HG03025 (cell line): Measurements from ENCODE around the gene PKD1.

Experiments used
- ATAC-seq: cut with Tn5 transposase; IDR thresholded peaks from one replicate; pipeline ENCODE4 v1.9.1; 2021; ENCODE audit warnings: mild to moderate bottlenecking, moderate library complexity; ENCODE audit not compliant: unreplicated experiment, low FRiP score

PKD1 gene

DNA sequence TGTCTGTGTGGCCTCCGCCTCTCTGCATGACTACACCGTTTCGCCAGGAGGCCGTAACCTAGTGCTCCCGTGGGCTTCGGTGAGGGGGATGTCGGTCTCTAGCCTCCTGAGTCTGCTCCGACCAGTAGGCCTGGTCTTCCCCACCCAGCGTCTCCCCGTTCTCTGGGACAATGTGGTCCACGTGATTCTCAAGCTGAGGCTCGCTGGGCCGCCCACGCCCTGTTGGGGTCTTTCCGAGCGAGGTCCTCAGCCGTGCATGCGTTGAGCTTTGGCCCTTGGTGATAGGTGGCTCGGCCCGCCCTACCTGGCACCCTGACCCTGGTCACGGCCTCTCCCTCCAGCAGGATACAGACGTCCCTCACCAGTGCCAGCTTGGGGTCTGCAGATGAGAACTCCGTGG lies 57.0 kb downstream of the PKD1 start:
- no peak for ATAC-seq

DNA sequence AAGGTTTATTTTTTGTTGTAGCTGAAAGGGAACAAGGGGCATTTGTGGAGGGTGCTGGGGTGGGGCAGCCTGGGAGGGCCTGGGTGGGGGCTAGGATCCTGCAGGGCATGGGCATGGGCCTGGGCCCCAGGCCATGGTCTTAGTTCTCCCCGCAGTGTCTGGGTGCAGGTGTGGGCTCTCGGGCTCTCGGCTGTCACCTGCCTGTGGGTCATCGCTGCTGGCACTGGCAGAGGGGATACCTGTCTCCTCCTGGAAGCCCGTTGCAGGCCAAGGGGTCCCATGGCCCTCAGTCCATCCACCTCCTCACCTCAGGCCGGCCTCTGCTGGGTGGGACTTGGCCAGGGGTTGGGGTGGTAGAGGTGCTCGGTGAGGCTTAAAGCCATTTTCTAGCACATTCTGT lies 57.6 kb downstream of the PKD1 start:
- no peak for ATAC-seq

DNA sequence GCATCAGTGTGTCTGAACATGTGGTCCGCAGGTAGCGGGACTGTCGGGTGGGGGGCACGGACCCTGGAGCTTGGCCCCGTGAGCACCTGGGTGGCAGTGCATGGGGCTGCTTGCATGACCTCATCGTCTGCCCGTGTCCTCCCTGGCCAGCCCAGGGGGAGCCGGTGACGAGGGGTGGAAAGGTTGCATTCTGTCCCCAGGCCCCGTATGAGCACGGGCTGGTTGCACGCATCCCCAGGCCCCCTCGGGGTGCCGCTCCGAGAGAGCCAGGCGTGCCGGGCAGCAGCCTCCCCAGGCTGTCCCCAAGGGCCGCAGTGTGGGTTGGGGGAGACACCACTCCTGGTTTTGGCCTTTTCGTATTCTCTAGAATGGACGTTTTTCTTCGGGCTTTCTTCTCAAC lies 58.0 kb downstream of the PKD1 start:
- no peak for ATAC-seq

DNA sequence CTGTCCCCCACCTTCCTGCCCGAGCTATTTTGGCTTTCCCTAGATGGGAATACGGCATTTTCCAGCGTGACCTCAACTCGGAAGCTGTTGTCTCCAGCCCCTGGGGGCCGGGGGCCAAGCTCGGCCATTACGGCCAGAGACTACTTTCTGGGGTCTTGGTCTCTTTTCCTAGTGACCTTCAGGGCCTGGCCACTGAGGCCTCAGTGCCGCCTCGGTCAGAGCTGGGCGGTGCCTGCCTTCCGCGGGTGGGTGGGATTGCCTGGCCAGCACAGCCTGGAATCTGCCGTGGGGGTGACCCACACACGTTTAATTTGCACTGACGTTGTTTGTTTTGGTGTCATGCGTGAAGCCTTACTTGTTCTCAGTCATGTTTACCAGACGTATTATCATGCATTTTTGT lies 58.7 kb downstream of the PKD1 start:
- ATAC-seq = no peak

DNA sequence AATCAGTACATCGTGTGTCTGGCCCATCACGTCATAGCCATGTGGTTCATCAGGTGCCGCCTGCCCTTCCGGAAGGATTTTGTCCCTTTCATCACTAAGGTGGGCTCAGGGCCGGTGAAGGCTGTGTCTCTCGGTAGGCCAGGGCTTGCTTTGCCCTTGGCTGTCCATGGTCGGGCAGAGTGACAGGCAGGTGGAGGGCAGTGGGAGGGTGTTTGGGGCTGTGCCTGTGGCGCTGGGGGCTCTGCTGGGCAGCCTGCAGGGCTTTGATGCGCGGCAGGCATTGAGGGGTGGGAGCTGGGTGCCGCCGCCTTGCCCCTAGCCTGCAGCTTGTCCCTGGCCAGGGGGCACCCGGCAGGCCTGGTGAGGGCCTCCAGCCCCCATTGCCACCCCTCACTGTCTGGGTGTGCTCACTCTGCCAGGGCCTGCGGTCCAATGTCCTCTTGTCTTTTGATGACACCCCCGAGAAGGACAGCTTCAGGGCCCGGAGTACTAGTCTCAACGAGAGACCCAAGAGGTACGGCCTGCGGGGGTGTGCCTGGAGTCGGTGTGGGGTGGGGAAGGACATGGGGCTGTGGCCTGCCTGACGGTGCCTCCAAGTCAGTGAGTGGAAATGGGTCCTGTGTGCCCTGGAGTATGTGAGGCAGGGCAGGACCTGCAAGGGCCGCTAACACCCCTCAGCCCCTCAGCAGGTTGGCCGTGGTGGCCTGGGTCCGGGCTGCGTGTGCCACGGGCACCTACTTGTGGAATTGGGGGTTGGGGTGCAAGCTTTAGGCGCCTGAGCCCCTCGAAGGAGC lies 59.4 kb downstream of the PKD1 start:
- no peak for ATAC-seq

DNA sequence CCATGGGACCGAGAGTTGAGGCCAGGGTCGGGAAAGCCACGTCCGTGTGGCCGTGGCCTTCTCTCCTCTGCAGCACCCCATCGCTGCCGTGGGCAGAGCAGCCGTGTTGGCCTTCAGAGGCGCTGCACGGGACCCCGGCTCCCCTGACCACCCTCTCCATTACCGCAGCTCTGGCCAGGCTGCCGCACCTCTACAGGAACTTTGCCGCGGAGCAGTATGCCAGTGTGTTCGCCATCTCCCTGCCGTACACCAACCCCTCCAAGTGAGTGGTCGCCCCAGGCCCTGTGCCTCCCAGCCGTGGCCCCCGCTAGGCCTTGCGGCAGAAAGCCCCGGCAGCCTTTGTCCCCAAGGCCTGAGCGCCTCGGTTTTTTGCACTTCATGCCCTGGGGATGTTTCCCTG lies 60.1 kb downstream of the PKD1 start:
- no peak for ATAC-seq

DNA sequence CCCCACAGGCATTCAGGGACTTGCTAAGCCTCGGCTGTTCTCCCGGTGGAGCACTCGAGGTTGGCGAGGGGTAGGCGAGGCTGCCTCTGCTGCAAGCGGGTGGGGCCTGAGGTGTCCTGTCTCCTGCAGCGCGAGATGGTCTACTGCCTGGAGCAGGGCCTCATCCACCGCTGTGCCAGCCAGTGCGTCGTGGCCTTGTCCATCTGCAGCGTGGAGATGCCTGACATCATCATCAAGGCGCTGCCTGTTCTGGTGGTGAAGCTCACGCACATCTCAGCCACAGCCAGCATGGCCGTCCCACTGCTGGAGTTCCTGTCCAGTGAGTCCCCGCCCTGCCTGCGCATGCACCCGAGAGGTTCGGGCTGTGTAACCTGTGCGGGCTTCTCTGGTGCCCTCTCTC lies 61.6 kb downstream of the PKD1 start:
- no peak for ATAC-seq

DNA sequence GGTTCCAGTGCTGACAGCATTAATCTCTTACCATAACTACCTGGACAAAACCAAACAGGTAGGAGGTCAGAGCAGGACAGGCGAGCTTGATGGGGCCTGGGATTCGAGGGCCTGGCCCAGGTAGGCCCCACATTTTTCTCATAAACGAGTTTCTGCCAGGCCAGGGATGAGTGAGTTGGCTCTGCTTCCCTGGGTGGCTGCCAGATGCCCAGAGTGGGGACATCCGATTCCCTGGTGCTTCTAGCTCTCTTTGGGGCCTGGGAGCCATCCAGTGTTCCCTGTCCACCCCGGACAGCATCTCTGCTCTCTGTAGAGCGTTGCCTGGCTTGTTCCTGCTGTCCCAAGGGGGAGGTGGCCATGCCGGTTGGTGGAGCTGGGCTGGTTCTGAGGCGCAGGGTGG lies 62.8 kb downstream of the PKD1 start:
- ATAC-seq = no peak

DNA sequence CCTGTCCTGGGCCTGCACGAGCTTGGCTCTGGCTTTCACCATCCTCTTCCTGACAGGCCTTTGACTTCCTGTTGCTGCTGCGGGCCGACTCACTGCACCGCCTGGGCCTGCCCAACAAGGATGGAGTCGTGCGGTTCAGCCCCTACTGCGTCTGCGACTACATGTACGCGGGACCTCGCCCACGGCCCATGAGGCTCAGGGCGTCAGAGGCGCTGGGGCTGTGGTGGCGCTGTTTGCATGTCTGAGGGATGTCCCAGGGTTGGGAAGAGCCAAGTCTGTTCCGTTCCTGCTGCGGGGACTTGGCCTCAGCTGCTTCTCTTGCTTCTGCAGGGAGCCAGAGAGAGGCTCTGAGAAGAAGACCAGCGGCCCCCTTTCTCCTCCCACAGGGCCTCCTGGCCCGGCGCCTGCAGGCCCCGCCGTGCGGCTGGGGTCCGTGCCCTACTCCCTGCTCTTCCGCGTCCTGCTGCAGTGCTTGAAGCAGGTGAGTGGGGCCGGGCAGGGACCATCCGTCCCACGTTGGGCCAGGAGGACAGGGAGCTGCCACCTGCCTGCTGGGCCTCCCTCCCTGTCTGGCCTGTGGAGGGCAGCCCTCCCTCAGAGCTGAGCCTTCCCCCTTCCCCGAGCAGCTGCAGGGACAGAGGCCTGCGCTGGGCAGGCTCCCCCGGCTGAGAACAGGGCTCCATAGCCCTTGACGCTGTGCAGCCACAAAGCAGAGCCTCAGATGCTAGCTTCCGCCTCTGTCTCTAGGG lies 64.1 kb downstream of the PKD1 start:
- no peak for ATAC-seq

DNA sequence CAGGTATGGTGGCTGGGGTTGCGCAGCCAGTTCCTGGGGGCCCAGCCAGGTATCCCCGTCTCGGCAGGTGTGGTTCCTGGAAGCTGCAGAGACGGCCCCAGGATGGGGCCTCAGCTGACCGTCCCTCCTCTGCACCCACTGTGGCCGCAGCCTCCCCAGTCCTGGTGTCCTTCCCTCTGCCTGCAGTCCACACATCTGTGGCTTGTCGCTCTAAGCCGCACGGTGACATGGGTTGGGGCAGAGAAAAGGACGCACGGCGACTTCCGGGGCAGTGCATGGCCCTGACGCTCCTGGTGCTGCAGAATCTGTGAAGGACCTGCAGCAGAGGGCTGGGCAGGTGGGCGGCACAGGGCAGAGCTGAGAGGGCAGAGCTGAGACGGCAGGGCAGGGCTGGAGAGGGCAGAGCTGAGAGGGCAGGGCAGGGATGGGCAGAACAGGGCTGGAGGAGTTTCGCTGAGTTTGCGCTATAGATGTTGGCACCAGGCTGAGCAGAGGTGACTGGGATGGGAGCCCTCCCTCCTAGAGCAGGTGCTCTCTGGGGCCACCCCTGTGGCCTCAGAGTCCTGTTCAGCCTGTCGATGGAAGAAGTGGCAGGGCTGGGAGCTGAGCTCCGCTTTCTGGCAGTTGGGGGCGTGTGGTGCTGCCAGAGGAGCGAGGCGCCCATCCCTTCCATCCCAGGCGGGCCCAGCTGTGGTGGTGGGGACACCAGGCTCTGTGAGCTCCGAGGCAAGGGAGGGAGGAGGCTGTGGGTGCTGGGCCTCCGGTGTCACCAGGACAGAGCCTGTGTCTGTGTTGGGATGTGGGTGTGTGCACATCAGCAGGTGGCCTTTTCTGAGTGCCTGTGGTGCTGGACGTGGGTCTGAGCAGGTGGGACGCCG lies 64.9 kb downstream of the PKD1 start:
- no peak for ATAC-seq

DNA sequence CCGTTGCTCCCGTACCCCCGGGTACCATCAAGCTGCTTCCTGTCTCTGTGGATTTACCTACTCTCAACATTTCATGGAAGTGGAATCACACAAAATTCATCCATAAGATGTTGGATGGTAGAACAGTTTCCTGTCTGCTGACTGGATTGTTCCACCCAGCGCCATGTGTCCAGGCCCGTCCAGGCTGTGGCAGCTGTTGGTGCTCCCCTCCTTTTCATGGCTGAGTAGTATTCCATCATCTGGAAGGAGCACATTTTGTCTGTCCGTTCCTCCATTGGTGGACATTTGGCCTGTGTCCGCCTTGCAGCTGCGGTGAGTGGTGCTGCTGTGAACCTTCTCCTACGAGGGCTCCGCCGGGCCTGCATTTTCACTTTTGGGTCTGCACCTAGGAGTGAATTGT lies 69.6 kb downstream of the PKD1 start:
- no peak for ATAC-seq

DNA sequence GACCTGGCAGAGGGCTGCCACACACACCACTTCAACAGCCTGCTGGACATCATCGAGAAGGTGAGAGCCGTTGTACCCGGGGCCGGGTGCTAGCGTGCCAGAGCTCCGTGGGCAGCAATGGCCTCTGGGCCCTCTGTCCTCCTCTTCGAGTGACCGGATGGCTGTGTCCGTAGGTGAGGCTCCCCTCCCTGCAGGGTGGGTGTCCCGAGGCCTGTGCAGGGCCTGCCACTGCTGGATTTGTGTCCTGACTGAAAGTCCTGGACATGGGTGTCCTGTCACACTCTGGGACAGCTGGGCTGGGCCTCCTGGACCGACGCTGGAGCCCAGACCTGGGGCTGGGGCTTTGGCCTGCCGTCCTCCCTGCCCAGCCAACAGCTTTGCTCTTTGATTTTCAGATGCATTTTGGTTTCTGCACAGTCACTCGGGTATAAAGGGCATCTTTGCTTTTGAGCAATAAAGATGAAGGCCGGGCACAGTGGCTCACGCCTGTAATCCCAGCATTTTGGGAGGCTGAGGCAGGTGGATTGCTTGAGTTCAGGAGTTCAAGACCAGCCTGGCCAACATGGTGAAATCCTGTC lies 71.2 kb downstream of the PKD1 start:
- ATAC-seq = no peak

DNA sequence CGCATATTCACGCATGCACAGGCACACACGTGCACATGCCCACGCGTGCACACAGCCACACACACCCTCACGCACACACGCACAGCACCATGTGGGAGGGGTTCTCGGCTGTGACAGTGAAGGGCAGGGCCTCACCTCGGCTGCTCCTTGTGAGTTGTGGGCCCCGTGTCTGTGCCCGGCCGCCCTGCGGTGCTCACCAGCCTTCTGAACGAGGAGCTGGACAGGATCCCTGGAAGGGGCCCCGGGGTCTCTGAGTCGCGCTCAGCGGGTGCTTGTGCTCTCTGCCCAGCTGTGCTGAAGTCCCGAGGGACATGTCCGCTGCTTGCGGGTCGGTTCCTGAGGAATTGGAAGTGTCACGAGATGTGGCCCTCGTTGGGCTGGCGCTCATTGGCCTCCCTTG lies 71.8 kb downstream of the PKD1 start:
- ATAC-seq = no peak

DNA sequence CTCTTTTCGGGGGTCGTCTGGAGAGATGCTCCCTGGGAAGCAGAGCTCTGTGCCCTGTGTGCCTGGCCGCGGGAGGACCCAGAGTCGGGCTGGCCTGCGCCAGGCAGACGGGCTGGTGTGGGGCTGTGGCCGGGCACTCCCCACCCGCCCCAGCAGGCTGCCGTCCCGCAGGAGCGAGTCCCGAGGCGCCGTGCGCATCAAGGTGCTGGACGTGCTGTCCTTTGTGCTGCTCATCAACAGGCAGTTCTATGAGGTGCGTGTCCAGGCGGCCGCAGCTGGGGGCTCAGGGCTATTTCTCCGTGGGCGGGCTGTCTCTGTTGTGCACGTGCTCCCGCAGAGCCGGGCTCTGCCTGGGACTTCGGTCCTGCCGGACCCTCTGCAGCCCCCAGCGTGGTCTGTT lies 72.9 kb downstream of the PKD1 start:
- no peak for ATAC-seq

DNA sequence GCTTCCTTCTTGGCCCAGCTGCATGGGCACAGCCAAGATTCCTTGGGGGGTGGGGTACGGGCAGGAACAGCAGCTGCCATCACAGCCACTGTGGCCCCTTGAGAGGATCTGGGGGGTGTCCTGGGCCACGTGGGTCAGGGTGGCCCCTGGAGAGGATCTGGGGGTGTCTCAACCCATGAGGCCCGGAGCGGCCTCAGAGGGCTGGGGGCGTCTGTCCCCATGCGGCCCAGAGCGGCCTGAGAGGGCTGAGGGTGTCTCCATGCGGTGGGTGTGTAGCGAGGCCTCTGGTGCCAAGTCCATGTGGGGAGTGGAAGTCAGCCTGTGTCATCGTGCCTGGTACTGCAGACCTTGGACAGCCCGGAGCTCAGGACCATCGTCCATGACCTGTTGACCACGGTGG lies 74.2 kb downstream of the PKD1 start:
- no peak for ATAC-seq

DNA sequence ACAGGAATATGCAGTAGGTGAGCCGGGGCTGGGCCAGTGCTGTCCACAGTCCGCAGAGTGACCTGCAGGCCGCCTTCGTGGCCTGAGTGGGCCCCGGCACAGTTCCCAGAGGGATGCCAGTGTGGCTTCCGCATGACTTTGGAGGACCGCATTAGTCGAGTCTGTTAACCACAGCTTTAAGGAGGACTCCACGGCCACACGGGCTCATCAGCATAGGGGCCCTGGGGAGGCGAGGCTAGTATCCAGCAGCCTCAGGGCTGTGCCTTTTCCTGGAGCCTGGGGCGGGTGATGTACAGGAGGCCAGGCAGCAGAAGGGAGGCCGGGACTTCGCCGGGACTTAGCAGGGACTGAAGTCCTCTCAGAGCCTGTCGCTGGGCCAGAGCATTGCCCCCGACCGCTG lies 74.7 kb downstream of the PKD1 start:
- no peak for ATAC-seq

DNA sequence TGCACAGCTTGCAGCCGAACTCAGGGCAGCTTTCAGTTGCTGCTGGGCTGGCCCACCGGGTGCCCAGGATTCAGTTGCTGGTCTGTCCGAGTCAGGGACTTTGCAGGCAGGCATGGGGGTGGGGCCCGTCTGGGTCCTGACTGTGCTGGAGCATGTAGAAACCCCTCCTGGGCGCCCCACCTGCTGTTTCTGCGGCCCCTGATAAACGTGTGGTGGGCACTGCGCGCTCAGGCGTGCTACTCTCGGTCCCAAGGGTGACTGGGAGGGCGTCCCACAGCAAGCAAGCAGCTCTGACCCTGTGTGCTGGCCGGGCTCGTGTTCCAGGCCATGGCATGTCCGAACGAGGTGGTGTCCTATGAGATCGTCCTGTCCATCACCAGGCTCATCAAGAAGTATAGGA lies 75.4 kb downstream of the PKD1 start:
- no peak for ATAC-seq

DNA sequence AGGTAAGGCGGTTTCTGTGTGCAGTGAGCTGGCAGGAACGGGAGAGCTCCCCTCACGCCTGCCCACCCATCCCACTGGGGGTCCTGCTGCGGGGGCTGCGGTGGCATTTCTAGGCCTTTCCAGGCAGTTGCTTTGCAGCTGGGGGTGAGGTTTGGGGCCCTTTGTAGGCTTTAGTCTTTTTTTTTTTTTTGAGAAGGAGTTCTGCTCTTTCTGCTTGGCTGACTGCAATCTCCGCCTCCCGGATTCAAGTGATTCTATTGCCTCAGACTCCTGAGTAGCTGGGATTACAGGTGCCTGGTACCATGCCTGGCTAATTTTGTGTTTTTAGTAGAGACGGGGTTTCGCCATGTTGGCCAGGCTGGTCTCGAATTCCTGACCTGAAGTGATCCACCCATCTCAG lies 76.8 kb downstream of the PKD1 start:
- no peak for ATAC-seq

DNA sequence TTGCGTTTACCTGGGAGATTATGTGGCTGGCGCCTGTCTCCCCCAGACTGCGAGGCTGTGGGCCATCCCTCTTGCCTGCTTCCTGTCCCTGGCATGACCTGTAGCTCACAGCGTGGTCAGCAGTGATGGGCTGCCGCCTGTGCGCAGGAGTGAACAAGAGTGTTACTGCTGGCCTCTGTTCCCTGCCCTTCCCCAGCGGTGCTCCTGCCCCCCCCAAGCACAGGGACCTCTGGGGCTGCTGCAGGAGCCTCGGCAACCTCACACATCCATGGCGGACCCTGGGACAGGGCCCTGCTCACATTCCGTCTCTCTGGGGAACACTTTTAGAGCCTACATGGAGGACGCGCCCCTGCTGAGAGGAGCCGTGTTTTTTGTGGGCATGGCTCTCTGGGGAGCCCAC lies 77.3 kb downstream of the PKD1 start:
- no peak for ATAC-seq

DNA sequence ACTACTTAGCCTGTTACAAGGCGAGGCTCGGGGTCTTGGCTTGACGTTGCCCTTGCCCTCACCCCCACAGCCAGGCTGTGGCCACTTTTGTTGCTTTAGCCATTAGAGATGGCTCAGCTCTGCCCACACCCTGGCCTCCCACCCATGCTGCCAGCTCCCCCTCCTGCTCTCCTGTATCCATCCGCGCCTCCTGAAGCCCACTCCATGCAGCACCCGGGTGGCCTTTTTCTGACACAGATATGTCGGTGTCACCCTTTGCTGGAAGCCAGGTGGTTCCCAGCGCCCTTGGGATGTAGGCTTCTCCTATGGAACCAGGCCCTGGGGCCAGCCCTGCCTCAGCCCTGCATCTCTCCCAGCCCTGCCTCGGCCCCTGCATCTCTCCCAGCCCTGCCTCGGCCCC lies 78.3 kb downstream of the PKD1 start:
- ATAC-seq = no peak
